Endometrium (tissue), 2 donors: ENCODE measurements around the gene SYT13.

Experiments used
- FAIRE-seq: peaks from 2 replicates; lab custom pipeline; 2012; peaks lifted over from hg19 to GRCh38; lab: Jason Lieb, UNC
- donor health status: control.
- donor health status: control.

The SYT13 gene

GRCh38 chr11:45248501-45249011, 37.6 kb downstream of the SYT13 start:
- no peak for FAIRE-seq

- no peak for FAIRE-seq
These were observed 38.7 kb downstream of the SYT13 start for GRCh38 chr11:45247433-45247832.

- no peak for FAIRE-seq
These were observed 39.9 kb downstream of the SYT13 start for GRCh38 chr11:45246241-45246640.

DNA sequence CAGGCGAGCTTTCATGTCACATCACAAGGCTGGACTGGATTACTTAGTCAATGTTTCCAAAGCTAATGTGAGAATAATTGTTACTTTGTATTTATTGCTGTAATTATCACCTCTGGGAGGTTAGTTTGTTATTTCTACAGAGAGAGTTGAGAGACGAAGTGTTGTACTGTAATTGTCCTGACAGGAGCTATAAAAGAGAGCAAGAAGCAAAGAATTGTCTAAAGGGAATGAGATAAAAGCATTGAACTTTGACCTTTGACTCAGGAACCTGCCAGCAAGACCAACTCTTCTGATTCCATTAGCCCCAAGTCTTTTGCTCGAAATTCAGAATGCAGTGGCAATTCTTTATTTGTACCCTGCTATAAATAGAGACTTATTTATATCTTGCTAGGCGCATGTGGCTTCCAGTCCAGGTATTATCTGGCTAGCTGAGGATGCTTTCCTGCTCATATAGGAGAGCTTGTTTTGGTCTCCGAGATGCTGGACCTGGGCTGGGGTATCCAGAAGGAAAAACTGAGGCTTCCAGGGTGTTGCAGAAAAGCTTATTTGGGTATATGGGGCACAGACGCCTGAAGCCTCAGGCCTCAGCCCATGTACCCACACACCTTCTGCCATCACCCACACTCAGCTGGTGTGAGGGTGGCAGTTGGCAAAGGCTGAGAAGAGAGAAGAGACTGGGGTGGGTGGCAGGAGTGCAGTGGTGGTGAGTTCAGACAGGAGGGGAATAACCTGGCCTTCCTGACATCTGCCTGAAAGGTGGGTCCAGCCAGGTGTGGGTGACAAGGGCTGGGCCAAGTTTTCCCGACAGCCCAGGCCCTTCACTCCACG, 40.7 kb downstream of the SYT13 start:
- FAIRE-seq: no peak

GRCh38 chr11:45243967-45244366, 42.2 kb downstream of the SYT13 start:
- no peak for FAIRE-seq

DNA sequence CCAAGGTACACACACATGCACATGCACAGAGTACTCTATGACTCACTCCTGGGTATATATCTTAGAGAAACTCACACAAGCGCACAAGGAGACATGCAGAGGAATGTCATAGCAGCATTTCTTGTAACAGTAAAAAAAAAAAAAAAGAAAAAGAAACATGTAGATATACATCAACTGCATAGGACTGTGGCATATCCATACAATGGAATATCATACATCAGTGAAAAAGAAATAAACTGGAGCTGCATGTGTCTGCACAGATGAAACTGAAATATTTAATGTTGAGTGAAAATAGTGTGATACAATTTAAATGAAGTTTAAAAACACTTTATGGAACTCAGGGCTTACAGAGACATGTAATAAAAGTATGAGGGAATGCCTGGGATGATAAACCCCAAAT, 46.4 kb downstream of the SYT13 start:
- FAIRE-seq: no peak

- no peak for FAIRE-seq
These were observed 47.4 kb downstream of the SYT13 start for GRCh38 chr11:45238724-45239123.

GRCh38 chr11:45237711-45238315, 48.3 kb downstream of the SYT13 start:
- FAIRE-seq: no peak

DNA sequence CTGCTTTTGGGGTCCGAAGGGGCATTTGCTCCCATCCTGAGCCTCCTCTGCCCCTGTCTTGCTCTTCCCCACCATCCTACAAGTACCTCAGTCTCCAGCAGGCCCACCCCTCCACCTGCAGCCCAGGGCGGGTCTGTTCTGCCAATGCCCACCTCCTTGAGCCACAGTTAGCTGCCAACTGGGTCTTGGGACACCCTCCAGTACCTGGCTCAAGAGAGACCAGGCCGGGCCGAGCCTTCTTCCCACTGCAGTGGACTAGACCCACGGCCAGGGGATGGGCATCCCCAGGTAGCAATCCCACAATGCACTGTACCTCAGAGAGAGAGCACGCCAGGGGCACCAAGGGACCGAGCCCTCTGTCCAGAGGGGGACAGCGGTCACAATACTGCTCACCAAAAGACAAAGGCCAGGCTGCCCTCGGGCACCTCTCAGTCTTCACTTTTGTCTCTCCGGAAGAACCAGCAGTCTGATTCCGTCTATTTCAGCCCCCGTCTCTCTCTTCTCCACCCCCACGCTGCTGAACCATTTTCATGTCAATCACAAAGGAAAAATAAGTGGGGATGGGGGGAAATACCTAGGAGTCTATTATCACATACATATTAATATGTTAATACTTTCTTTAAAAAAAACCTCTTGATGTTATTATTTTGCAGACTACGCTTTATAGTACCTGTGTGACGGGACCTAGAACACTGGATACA, 51.7 kb downstream of the SYT13 start:
- FAIRE-seq: no peak

GRCh38 chr11:45233804-45234170, 52.4 kb downstream of the SYT13 start:
- no peak for FAIRE-seq

- no peak for FAIRE-seq
These were observed 52.9 kb downstream of the SYT13 start for GRCh38 chr11:45233121-45233803.

- no peak for FAIRE-seq
These were observed 53.6 kb downstream of the SYT13 start for GRCh38 chr11:45232341-45233080.

GRCh38 chr11:45229401-45230020, 56.6 kb downstream of the SYT13 start:
- no peak for FAIRE-seq

- FAIRE-seq: no peak
These were observed 58.3 kb downstream of the SYT13 start for GRCh38 chr11:45227836-45228235.

DNA sequence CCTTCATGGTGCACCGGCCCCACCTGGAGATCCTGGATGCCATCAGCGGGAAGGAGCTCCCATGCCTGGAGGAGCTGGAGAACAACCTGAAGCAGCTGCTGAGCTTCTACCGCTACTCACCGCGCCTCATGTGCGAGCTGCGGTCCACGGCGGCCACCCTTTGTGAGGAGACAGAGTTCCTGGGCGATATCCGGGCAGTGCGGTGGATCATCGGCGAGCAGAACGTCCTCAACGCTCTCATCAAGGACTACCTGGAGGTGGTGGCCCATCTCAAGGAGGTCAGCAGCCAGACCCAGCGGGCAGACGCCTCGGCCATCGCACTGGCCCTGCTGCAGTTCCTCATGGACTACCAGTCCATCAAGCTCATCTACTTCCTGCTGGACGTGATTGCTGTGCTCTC, 59.2 kb downstream of the SYT13 start:
- no peak for FAIRE-seq

DNA sequence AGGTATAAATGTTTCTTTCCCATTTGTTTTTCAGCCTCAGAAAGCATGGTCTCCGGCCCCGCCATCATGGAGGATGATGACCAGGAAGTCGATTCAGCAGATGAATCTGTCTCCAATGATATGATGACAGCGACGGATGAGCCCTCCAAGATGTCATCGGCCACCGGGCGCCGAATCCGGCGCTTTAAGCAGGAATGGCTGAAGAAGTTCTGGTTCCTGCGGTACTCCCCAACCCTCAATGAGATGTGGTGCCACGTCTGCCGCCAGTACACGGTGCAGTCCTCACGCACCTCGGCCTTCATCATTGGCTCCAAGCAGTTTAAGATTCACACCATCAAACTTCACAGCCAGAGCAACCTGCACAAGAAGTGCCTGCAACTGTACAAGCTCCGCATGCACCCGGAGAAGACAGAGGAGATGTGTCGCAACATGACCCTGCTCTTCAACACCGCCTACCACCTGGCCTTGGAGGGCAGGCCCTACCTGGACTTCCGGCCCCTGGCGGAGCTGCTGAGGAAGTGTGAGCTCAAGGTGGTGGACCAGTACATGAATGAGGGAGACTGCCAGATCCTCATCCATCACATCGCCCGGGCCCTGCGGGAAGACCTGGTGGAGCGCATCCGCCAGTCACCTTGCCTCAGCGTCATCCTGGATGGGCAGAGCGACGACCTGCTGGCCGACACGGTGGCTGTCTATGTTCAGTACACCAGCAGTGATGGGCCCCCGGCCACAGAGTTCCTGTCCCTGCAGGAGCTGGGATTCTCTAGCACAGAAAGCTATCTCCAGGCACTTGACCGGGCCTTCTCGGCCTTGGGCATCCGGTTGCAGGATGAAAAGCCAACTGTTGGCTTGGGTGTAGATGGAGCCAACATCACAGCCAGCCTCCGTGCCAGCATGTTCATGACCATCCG, 59.9 kb downstream of the SYT13 start:
- FAIRE-seq: no peak

GRCh38 chr11:45225277-45225676, 60.9 kb downstream of the SYT13 start:
- no peak for FAIRE-seq

- FAIRE-seq: no peak
These were observed 61.4 kb downstream of the SYT13 start for GRCh38 chr11:45224766-45225165.

GRCh38 chr11:45223496-45223895, 62.6 kb downstream of the SYT13 start:
- no peak for FAIRE-seq

DNA sequence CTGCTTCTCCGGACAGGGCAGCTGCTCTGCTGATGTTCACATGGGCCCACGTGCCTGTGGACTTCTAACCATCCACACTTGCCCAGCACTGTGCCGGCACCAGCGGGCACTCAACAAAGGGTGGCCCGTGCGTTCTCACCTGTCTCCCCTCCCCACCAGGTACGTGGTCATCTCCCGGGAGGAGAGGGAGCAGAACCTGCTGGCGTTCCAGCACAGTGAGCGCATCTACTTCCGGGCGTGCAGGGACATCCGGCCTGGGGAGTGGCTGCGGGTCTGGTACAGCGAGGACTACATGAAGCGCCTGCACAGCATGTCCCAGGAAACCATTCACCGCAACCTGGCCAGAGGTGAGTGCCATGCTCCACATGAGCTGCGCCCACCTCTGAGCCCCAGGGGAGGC, 66.7 kb downstream of the SYT13 start:
- no peak for FAIRE-seq
